Skeletal muscle tissue (tissue), 4 donors: ENCODE data around the gene PDK2. TPM values are rescaled to one million over a fixed set of nuclear protein-coding genes. Genes with fewer than 3 reads are reported as not detected.
A peak's percentile ranks its signal among the peaks of the same experiment; 100 is the strongest.

Source experiments
- H3K27ac ChIP-seq: one replicate; pipeline ENCODE4 v1.7.0; 2013; ENCODE audit warnings: mild to moderate bottlenecking, low read depth, low read length, inconsistent platforms
- H3K27me3 ChIP-seq, 3 donors: one replicate each; pipeline ENCODE4 v1.7.0; 2013; ENCODE audit warnings: low read length in 3 of 3; ENCODE audit not compliant: control insufficient read depth in 3 of 3, insufficient read depth in 3 of 3
- H3K36me3 ChIP-seq, 3 donors: one replicate each; pipeline ENCODE4 v1.7.0; 2013; ENCODE audit warnings: low read length in 3 of 3; ENCODE audit not compliant: control insufficient read depth in 3 of 3, insufficient read depth in 3 of 3
- H3K4me1 ChIP-seq, 3 donors: one replicate each; pipeline ENCODE4 v1.7.0; 2013; ENCODE audit warnings: low read length in 3 of 3, mild to moderate bottlenecking in 3 of 3; ENCODE audit not compliant: control insufficient read depth in 3 of 3, insufficient read depth in 3 of 3
- H3K4me3 ChIP-seq, 3 donors: one replicate each; pipeline ENCODE4 v1.7.0; 2013; ENCODE audit warnings: low read length in 3 of 3
- H3K9ac ChIP-seq, 3 donors: one replicate each; pipeline ENCODE4 v1.7.0; 2013; ENCODE audit warnings: low read length in 3 of 3, mild to moderate bottlenecking in 3 of 3, moderate library complexity in 2 of 3, low read depth in 1 of 3
- H3K9me3 ChIP-seq, 3 donors: one replicate each; pipeline ENCODE4 v1.7.0; 2013; ENCODE audit warnings: low read length in 3 of 3; ENCODE audit not compliant: control insufficient read depth in 3 of 3
- total RNA-seq: library from RNA; depleted of rRNA; stranded (reverse); fragments of >200 nt; gene quantifications from one replicate; pipeline ENCODE4 v1.2.3, GENCODE V29; 2014
- donor health status: Osteomylitis.

The PDK2 gene
- total RNA-seq, 1 donor from 2014 or later = 18.8 TPM

DNA sequence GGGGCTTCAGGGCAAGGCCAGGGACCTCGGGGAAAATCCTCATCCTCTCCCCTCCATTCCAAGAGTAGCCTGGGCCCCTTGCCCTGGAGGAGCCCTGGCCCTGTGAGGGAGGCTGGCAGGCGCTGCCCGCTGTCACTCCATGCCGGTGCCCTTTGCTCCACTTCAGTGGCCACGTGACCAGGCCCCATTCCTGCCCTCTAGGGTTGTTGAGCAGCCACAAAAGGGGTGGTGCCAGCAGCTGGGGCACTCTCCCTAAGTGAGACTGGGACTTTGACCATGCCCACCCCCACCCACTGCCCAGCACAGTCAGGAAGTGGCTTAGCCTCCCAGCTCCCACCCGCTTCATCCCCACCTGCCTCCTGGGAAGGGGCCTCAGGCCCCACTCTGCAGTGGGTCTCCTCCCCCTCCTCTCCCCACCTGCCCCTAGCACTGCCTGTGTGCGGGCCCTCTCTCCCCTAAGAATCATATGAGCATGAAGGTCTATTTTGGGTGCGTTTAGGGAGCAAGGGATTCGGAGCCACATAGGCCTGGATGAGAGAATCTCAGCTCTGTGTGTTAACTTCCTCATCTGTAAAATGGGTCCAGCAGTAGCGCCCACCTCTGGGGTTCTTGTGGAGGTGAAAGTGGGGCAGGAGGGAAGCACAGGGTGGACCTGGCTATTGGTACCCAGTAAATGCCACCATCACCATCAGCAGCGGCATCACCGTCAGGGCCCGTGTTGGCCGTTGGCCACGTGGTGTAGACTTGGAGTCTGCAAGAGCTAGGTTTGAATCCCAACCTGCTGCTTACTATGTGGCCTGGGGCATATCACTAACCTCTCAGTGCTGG is 7.2 kb downstream of the PDK2 start:
- peak overlapping the region; percentile 65 to 89 (median 89) for H3K9ac ChIP-seq
- peak overlapping the region; percentile 67 to 76 (median 67) for H3K4me3 ChIP-seq
- H3K4me1 ChIP-seq = peaks cover 56 to 66% (median 65%) of the 10 kb centered on the region in 3 donors
- no peaks in the 10 kb centered on the region for H3K9me3 ChIP-seq
- H3K27ac ChIP-seq = peak overlapping the region; percentile 94
- H3K27me3 ChIP-seq = no peaks in the 10 kb centered on the region
- peaks cover 38 to 56% (median 40%) of the 10 kb centered on the region in 3 donors for H3K36me3 ChIP-seq

DNA sequence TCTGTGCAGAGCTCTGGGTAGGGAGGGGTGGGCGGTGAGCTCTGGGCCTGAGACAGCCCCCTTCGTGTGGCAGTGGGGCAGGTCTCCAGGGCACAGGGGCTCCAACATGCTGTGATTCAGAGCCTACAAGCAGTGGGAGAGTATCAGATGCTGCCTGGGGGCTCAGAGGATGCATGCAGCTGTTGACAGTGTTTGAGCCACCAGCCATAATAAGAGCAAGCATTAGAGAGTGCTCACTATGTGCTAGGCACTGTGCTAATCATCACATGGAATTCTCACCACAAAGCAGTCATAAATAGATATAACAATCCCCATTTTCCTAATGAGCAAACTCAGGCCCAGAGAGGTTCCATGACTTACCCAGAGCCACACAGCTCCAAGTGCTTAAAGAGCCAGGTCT is 8.1 kb downstream of the PDK2 start:
- no peaks in the 10 kb centered on the region for H3K9me3 ChIP-seq
- H3K4me3 ChIP-seq = peak overlapping the region in 1 of 3 donors; percentile 22
- H3K9ac ChIP-seq = peak overlapping the region in 1 of 3 donors; percentile 89
- H3K27me3 ChIP-seq = no peaks in the 10 kb centered on the region
- H3K36me3 ChIP-seq = peaks cover 38 to 56% (median 45%) of the 10 kb centered on the region in 3 donors
- H3K27ac ChIP-seq = peak overlapping the region; percentile 94
- H3K4me1 ChIP-seq = peaks cover 47 to 61% (median 56%) of the 10 kb centered on the region in 3 donors

DNA sequence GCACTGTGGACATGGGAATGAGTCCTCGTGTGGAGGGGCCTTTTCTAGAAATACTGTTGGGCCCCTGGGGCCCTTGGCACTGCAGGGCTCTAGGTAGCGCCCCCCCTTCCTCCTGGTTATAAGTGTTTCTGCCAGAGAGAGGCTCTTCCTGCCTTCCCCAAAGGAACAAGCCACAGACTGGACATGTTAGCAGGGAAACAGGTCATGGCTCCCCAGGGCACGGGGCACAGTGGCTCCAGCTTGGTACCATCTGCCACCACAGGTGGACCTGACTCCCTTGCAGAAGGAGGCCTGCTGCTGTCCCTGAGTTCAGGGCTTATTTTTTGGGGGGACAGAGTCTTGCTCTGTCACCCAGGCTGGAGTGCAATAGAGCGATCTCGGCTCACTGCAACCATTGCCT is 8.8 kb downstream of the PDK2 start:
- Histone ChIP-seq H3K27me3 (no peaks in the 10 kb centered on the region), H3K4me3 (no peak overlapping the region), H3K4me1 (peaks cover 41 to 54% (median 49%) of the 10 kb centered on the region in 3 donors), H3K9me3 (no peaks in the 10 kb centered on the region), H3K27ac (no peak overlapping the region), H3K36me3 (peaks cover 38 to 57% (median 49%) of the 10 kb centered on the region in 3 donors), H3K9ac (peak overlapping the region in 1 of 3 donors; percentile 89)

DNA sequence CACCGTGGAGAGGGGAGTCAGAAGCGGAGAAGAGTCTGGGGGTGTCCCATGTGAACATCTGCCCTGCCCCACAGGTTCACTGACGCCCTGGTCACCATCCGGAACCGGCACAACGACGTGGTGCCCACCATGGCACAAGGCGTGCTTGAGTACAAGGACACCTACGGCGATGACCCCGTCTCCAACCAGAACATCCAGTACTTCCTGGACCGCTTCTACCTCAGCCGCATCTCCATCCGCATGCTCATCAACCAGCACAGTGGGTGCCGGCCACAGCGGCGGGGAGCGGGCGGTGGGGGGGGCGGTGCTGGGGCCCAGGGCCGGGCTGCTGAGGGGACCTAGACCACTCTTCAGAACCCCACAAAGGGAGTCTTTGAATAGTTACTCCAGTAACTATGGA is 10.7 kb downstream of the PDK2 start:
- Histone ChIP-seq H3K9ac (no peak overlapping the region), H3K4me3 (no peak overlapping the region), H3K9me3 (no peaks in the 10 kb centered on the region), H3K27ac (no peak overlapping the region), H3K36me3 (peaks cover 53 to 56% (median 56%) of the 10 kb centered on the region in 3 donors), H3K27me3 (no peaks in the 10 kb centered on the region), H3K4me1 (peaks cover 26 to 45% (median 43%) of the 10 kb centered on the region in 3 donors)

DNA sequence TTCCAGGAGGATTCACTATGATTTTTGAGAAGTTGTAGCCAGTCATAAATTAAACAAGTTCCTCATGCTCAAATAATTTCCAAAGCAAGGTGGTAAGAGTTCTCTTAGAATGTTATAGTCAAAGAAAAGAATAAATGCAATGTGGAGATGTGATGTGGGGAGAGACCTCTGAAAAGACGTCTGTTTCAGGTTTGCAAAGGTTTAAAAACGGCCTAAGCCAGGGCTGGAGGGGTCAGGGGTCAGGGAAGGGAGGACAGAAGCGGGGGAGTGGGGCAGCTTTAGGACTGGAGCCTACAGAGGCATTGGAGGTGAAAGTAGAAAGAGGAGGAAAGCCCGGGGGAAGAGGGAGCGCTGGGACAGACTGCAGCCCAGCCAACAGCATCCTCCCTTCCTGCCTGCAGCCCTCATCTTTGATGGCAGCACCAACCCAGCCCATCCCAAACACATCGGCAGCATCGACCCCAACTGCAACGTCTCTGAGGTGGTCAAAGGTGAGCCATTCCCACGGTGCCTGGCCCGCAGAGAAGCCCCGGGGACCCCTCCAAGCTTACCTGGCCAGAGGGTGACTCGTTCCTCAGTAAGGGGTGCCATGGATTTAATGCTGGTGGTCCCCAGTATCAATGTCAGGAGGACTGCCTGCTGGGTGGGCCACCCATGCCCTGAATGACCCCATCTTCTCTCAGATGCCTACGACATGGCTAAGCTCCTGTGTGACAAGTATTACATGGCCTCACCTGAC is 11.4 kb downstream of the PDK2 start:
- Histone ChIP-seq H3K36me3 (peaks cover 53% of the 10 kb centered on the region in 3 donors), H3K27me3 (no peaks in the 10 kb centered on the region), H3K9me3 (no peaks in the 10 kb centered on the region), H3K4me1 (peaks cover 31 to 45% (median 43%) of the 10 kb centered on the region in 3 donors), H3K4me3 (no peak overlapping the region), H3K9ac (peak overlapping the region in 1 of 3 donors; percentile 25), H3K27ac (no peak overlapping the region)

DNA sequence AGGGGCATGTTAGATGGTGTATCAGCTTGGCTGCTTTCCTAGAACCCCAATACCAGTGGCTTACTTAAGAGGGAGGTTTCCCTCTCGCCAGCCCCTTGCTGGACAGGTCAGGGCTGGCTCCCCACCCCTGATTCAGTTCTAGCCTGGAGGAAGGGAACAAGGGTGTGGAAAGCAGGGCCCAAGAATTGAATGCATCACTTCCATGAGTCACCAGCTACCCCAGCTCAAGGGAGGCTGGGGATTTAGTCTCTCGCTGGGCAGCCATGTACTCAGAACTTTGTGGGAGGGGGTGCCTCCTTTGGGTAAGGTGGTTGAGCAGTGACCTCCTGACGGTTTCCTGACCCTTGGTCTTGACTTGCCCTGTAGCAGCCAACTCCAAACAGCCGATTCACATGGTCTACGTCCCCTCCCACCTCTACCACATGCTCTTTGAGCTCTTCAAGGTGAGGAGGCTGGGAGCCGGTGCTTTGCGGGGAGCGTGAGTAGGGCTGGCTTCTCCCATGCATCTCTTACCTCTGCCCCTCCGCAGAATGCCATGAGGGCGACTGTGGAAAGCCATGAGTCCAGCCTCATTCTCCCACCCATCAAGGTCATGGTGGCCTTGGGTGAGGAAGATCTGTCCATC is 12.8 kb downstream of the PDK2 start:
- H3K27ac ChIP-seq = no peak overlapping the region
- H3K4me3 ChIP-seq = no peak overlapping the region
- H3K36me3 ChIP-seq = peaks cover 53% of the 10 kb centered on the region in 3 donors
- H3K27me3 ChIP-seq = no peaks in the 10 kb centered on the region
- H3K9ac ChIP-seq = peak overlapping the region in 1 of 3 donors; percentile 16
- peaks cover 36 to 45% (median 43%) of the 10 kb centered on the region in 3 donors for H3K4me1 ChIP-seq
- no peaks in the 10 kb centered on the region for H3K9me3 ChIP-seq

DNA sequence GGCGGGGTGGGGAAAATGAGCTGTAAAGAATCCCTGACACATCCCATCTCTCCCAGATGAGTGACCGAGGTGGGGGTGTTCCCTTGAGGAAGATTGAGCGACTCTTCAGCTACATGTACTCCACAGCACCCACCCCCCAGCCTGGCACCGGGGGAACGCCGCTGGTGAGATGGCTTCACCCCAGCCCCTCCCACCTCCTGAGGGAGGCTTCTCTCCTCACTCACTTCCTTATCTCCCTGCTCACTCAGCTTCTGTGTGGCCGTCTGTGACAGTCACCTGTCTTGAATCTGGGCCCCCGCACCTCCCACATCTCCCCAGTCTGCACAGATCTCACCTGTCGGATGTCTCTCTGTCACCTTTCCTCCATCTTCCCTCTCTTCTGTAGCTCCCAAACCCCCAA is 13.4 kb downstream of the PDK2 start:
- no peak overlapping the region for H3K4me3 ChIP-seq
- no peaks in the 10 kb centered on the region for H3K9me3 ChIP-seq
- no peak overlapping the region for H3K9ac ChIP-seq
- no peak overlapping the region for H3K27ac ChIP-seq
- peaks cover 36 to 45% (median 43%) of the 10 kb centered on the region in 3 donors for H3K4me1 ChIP-seq
- no peaks in the 10 kb centered on the region for H3K27me3 ChIP-seq
- H3K36me3 ChIP-seq = peaks cover 52 to 53% (median 52%) of the 10 kb centered on the region in 3 donors

DNA sequence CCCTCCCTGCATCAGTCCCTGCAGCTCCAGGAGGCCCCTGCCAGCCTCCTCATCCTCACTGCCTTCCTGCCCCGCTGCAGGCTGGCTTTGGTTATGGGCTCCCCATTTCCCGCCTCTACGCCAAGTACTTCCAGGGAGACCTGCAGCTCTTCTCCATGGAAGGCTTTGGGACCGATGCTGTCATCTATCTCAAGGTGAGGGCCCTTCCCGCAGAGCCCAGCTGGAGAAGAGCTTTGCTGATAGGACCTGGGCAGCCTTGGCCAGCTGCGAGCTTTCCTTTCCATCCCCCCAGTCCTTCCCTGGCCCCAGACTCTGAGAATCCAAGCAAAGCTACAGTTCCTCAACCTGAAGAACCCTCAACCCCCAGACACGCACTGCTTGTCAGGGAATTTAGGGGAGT is 14.1 kb downstream of the PDK2 start:
- H3K4me3 ChIP-seq = no peak overlapping the region
- H3K9ac ChIP-seq = no peak overlapping the region
- no peak overlapping the region for H3K27ac ChIP-seq
- H3K4me1 ChIP-seq = peaks cover 31 to 47% (median 46%) of the 10 kb centered on the region in 3 donors
- H3K36me3 ChIP-seq = peaks cover 48 to 51% (median 50%) of the 10 kb centered on the region in 3 donors
- no peaks in the 10 kb centered on the region for H3K9me3 ChIP-seq
- no peaks in the 10 kb centered on the region for H3K27me3 ChIP-seq

DNA sequence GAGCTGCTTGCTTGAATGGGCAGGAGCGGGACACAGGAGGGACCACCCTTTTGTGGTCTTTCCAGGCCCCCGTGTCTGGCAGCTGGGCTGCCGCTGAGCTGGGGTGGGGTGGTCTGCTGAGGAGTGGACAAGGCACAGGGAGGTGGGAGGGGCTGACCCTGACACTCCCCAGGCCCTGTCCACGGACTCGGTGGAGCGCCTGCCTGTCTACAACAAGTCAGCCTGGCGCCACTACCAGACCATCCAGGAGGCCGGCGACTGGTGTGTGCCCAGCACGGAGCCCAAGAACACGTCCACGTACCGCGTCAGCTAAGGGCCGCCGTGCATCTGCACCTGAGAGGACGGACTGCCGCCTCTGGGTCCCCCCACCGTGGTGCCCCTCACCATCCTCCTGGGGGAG is 14.6 kb downstream of the PDK2 start:
- Histone ChIP-seq H3K27ac (peak overlapping the region; percentile 19), H3K4me1 (peaks cover 31 to 50% (median 49%) of the 10 kb centered on the region in 3 donors), H3K27me3 (no peaks in the 10 kb centered on the region), H3K36me3 (peaks cover 48 to 51% (median 50%) of the 10 kb centered on the region in 3 donors), H3K9ac (peak overlapping the region in 1 of 3 donors; percentile 94), H3K9me3 (no peaks in the 10 kb centered on the region), H3K4me3 (no peak overlapping the region)
